ENCODE measurements around the gene PIEZO1. TPM values are rescaled to one million over a fixed set of nuclear protein-coding genes. Genes with fewer than 3 reads are reported as not detected.
A peak's percentile ranks its signal among the peaks of the same experiment; 100 is the strongest.

Gene PIEZO1
- total and polyA plus RNA-seq, 9 of the 15 experiments (the other 6 are each of a cell fraction or from before 2014, with no cell fraction given): 3.6 to 432 (median 131) TPM

DNA sequence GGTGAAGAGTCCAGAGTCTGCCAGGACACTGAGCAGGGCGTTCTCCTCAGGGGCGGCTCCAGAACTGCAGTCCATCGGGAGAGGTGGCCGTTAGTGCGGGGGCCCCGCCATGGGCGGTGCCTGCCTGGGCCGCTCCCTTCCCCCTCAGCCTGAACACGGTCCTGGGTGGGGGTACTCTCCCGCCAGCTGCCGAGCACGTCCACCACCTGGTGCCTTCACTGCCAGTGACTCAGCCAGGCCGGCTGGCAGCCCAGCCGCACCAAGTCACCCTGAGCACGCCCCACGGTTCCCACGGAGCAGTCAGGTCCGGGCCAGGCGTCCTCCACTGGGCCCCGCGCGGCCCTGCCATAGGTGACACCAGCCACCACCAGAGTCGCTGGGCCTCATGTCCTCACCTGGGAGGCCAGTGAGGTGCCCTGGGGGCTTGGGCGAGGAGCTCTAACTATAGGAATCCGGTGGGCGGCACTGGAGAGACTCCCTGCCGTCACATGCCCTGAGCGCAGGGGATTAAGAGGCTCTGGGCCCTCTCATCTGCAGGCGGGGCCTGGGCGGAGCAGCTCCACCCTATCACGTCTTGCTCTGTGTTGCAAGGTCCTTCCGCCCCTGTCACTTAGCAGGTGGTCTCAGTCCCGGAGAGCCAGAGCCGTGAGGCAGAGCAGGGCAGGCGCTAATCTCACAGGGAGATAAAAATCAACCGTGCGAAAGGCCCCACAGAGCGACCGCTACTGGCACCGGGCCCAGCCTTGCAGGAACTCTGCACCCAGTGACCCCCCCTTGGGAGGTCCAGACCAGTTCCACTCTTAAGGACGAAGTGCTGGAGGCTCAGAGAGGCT lies 14.3 kb downstream of the PIEZO1 start (continued):
- no peak for TF ChIP-seq ARID3B (CRISPR knock-in tag; IDR thresholded peaks at IDR 0.05; ENCODE audit: borderline replicate concordance)
- TF ChIP-seq, protein P1, sequence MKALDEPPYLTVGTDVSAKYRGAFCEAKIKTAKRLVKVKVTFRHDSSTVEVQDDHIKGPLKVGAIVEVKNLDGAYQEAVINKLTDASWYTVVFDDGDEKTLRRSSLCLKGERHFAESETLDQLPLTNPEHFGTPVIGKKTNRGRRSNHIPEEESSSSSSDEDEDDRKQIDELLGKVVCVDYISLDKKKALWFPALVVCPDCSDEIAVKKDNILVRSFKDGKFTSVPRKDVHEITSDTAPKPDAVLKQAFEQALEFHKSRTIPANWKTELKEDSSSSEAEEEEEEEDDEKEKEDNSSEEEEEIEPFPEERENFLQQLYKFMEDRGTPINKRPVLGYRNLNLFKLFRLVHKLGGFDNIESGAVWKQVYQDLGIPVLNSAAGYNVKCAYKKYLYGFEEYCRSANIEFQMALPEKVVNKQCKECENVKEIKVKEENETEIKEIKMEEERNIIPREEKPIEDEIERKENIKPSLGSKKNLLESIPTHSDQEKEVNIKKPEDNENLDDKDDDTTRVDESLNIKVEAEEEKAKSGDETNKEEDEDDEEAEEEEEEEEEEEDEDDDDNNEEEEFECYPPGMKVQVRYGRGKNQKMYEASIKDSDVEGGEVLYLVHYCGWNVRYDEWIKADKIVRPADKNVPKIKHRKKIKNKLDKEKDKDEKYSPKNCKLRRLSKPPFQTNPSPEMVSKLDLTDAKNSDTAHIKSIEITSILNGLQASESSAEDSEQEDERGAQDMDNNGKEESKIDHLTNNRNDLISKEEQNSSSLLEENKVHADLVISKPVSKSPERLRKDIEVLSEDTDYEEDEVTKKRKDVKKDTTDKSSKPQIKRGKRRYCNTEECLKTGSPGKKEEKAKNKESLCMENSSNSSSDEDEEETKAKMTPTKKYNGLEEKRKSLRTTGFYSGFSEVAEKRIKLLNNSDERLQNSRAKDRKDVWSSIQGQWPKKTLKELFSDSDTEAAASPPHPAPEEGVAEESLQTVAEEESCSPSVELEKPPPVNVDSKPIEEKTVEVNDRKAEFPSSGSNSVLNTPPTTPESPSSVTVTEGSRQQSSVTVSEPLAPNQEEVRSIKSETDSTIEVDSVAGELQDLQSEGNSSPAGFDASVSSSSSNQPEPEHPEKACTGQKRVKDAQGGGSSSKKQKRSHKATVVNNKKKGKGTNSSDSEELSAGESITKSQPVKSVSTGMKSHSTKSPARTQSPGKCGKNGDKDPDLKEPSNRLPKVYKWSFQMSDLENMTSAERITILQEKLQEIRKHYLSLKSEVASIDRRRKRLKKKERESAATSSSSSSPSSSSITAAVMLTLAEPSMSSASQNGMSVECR (CRISPR knock-in tag; IDR thresholded peaks at IDR 0.05): peak; percentile 88
- TF ChIP-seq ZBTB9 (CRISPR knock-in tag; IDR thresholded peaks at IDR 0.05): peak; percentile 70; the same call in 1 of the 2 replicates
- peak; percentile 96 for TF ChIP-seq NBN (IDR thresholded peaks at IDR 0.05; ENCODE audit: low read depth)
- TF ChIP-seq MTA3 (IDR thresholded peaks at IDR 0.05; ENCODE audit: borderline replicate concordance): peak; percentile 95; the same call in 1 of the 2 replicates
- TF ChIP-seq CBX2 (IDR thresholded peaks at IDR 0.05; ENCODE audit: insufficient read depth, low read length, poor library complexity, severe bottlenecking): no peak
- TF ChIP-seq ARNT (IDR thresholded peaks at IDR 0.05): peak in 1 of 2 experiments; percentile 61; a peak in 2 of 4 replicates
- peak; percentile 26; the same call in 1 of the 2 replicates for TF ChIP-seq HLTF (IDR thresholded peaks at IDR 0.05)
- TF ChIP-seq, protein P2, sequence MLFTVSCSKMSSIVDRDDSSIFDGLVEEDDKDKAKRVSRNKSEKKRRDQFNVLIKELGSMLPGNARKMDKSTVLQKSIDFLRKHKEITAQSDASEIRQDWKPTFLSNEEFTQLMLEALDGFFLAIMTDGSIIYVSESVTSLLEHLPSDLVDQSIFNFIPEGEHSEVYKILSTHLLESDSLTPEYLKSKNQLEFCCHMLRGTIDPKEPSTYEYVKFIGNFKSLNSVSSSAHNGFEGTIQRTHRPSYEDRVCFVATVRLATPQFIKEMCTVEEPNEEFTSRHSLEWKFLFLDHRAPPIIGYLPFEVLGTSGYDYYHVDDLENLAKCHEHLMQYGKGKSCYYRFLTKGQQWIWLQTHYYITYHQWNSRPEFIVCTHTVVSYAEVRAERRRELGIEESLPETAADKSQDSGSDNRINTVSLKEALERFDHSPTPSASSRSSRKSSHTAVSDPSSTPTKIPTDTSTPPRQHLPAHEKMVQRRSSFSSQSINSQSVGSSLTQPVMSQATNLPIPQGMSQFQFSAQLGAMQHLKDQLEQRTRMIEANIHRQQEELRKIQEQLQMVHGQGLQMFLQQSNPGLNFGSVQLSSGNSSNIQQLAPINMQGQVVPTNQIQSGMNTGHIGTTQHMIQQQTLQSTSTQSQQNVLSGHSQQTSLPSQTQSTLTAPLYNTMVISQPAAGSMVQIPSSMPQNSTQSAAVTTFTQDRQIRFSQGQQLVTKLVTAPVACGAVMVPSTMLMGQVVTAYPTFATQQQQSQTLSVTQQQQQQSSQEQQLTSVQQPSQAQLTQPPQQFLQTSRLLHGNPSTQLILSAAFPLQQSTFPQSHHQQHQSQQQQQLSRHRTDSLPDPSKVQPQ (CRISPR knock-in tag; IDR thresholded peaks at IDR 0.05; ENCODE audit: borderline replicate concordance): 0 out of 2 replicates have a peak, but pooled peaks have one; percentile 6
- TF ChIP-seq, protein P3, sequence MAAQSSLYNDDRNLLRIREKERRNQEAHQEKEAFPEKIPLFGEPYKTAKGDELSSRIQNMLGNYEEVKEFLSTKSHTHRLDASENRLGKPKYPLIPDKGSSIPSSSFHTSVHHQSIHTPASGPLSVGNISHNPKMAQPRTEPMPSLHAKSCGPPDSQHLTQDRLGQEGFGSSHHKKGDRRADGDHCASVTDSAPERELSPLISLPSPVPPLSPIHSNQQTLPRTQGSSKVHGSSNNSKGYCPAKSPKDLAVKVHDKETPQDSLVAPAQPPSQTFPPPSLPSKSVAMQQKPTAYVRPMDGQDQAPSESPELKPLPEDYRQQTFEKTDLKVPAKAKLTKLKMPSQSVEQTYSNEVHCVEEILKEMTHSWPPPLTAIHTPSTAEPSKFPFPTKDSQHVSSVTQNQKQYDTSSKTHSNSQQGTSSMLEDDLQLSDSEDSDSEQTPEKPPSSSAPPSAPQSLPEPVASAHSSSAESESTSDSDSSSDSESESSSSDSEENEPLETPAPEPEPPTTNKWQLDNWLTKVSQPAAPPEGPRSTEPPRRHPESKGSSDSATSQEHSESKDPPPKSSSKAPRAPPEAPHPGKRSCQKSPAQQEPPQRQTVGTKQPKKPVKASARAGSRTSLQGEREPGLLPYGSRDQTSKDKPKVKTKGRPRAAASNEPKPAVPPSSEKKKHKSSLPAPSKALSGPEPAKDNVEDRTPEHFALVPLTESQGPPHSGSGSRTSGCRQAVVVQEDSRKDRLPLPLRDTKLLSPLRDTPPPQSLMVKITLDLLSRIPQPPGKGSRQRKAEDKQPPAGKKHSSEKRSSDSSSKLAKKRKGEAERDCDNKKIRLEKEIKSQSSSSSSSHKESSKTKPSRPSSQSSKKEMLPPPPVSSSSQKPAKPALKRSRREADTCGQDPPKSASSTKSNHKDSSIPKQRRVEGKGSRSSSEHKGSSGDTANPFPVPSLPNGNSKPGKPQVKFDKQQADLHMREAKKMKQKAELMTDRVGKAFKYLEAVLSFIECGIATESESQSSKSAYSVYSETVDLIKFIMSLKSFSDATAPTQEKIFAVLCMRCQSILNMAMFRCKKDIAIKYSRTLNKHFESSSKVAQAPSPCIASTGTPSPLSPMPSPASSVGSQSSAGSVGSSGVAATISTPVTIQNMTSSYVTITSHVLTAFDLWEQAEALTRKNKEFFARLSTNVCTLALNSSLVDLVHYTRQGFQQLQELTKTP (IDR thresholded peaks at IDR 0.05; ENCODE audit: low read depth in 1 of 2, partially characterized antibody in 2 of 2): peak in 1 of 2 experiments; percentile 73
